NCI-H2171 treated with DMSO at 0.1 percent for 48 hours (cell line): Measurements from ENCODE around the gene SYNJ1.
A peak's percentile ranks its signal among the peaks of the same experiment; 100 is the strongest.
"Not testable (repeated sequence)": the region's sequence is repeated elsewhere in the genome, so short reads cannot be mapped to it uniquely, and the experiment has no call there.

Experiments
- DNase-seq: peaks from one replicate; lab custom pipeline; 2025; lab: John Stamatoyannopoulos, UW

SYNJ1 gene

GRCh38 chr21:32611471-32611997 lies 116.3 kb downstream of the SYNJ1 start:
- peak; percentile 33 for DNase-seq

DNA sequence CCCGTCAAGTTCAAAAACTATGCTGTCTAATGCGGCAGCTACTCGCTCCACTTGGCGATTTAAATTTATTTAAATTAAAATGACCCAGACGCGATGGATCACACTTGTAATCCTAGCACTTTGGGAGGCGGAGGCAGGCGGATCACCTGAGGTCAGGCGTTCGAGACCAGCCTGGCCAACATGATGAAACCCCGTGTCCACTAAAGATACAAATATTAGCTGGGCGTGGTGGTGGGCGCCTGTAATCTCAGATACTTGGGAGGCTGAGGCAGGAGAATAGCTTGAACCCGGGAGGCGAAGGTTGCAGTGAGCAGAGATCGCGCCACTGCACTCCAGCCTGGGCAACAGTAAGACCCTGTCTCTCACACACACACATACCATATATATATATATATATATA lies 116.9 kb downstream of the SYNJ1 start:
- not testable (repeated sequence) for DNase-seq

DNA sequence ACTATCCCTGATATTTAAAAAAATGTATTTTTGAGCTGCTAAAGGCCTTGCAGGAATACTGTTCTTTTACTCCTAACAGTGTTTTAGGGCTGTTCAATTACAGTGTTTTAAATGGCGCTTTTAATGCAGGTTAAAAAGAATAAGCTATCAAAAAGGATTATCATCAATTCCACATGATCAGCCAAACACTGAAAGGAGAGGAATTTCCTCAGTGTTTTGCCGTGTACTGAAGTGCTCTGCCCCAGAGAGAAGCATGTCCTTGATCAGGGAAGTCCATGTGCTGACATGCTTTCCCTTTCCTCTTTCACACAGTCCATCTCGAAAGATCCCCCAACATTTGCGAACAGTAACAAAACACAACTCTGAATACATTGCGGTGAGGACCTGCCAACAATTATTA lies 119.0 kb downstream of the SYNJ1 start:
- DNase-seq: no peak

GRCh38 chr21:32605469-32605868 lies 122.3 kb downstream of the SYNJ1 start:
- DNase-seq: no peak

DNA sequence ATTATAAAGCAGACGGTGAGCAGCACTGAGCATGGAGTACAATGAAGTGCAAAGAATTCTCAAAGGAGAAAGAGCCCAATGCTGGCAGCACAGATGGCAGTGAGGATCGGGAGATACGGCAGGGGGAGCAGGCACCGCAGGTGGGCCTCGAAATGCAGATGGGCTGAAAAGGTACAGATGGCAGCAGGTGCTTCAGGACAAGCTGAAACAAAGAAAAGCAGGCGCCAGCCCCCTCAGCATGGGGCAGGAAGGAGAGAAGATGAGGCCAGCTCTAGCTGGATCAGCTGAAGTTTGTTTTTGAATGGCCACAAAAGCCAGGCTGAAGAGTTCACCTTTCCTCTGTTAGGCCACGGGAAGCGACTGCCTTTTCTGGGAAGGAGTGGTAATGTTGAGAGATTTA lies 123.3 kb downstream of the SYNJ1 start:
- DNase-seq: peak; percentile 99

DNA sequence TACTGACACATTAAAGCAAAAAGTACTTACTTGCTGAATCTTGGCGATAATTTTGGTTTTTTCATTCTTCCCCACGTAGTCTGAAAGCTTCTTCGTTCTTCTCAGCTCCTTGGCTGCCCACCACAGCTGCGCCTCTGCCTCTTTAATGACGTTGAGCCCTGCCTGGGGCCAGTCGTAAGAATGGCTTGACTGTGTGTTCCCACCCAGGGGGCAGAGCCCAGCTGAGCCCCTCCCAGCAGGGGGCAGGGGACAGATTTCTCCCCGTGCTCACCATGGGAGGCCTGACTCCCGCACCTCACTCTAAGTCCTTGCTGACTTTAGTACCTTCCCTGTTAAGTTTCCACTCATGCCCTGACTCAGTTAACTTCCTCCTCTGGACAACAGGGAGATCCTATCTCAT lies 124.7 kb downstream of the SYNJ1 start:
- DNase-seq: no peak

GRCh38 chr21:32602099-32602498 lies 125.7 kb downstream of the SYNJ1 start:
- no peak for DNase-seq

- DNase-seq: peak; percentile 90
Observed at GRCh38 chr21:32599526-32599925, 128.3 kb downstream of the SYNJ1 start.

DNA sequence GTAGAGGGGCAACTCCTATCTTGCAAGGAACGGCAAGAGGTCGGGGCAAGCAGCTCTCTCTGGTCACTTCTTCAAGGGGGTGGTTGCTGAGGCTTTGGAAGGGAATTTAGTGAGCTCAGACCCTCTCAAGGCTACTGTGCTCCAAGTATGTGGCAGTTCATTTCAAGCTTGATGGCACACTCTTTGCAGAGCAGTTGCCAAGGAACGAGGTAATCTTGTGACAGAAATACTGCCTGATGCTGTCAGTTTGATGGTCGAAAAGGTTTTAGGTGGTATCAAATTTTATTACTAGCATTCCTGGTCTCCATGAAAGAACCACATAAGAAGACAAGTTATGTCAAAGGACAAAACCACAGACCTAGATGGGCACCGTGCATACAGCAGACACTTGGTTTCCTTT lies 128.7 kb downstream of the SYNJ1 start:
- peak; percentile 67 for DNase-seq

- DNase-seq: no peak
Observed at GRCh38 chr21:32597205-32597604, 130.6 kb downstream of the SYNJ1 start.

GRCh38 chr21:32595431-32595830 lies 132.4 kb downstream of the SYNJ1 start:
- DNase-seq: no peak

GRCh38 chr21:32593690-32594089 lies 134.1 kb downstream of the SYNJ1 start:
- DNase-seq: no peak

DNA sequence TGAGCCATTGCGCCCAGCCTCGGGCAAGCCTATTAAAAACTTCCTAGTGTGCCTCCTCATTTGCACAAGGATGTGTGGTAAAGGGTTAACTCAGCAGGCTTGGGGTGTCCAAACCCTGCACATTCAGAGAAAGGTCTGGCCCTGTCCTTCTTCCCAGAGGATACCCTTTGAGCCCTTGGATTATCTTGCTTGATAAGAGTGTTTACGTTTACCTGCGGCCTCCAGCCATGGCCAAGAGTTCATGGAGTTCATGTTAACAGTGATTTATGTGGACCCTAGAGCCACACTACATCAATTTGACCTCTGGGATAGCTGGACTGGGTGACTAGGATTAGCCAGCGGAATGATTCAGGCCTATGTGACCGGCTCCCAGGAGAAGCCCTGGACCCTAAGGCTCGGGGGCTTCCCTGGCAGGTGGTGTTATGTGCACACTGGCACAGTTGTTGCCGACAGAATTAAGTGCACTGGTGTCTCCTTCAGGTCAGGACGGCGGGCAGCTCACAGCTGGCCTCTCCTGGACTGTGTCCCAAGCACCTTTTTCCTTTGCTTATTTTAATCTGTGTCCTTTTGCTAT lies 134.8 kb downstream of the SYNJ1 start:
- DNase-seq: no peak

DNA sequence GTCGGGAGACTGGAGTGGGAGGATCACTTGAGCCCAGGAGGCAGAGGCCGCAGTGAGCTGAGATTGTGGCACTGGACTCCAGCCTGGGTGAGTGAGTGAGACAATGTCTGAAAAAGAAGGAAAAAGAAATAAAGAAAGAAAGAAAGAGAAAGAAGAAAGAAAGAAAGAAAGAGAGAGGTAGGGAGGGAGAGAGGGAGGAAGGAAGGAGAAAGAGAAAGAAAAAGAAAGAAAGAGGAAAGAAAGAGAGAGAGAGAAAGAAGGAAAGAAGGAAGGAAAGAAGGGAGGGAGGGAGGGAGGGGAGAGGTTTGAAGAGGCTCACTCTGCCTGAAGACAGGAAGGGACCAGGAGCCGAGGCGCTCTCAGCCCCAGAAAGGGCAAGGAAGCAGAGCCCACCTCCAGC lies 137.7 kb downstream of the SYNJ1 start:
- DNase-seq: no peak

DNA sequence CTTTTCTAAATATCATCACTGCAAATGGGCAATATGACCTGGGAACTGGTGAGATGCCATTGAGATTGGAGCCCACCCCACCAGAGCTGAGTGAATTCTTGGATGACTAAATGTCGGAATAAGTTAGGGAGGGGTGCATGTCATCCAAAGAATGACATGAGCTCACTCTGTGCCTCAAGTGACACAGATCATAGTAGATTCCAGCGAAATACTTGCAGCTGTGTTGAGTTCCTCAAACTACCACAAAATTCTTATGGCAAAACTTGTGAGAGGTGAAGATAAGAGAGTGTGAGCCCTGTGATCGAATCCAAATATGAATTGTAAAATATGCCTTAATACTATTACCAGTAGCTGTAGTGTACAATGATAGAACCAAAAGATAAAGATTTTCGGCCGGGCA lies 140.2 kb downstream of the SYNJ1 start:
- no peak for DNase-seq

DNA sequence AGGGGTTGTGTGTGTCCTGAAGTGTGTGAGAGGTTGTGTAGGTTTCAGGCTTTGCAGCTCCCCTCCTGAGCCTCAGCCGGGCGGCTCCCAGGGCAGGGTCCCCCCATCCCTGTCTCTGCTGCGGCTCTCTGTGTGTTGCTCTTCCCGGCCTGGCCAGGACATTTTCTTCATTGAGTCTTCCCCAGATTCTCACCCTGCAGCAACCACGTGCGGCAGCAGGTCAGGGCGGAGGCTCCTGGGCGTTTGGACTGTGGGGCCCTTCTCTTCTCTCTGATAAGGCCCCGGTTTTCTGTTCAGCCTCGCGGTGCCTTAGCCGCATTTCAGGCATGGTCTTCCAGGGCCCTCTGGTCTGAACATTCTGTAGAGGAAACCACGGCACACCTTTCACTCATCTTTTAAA lies 140.7 kb downstream of the SYNJ1 start:
- DNase-seq: no peak

- DNase-seq: no peak
Observed at GRCh38 chr21:32585970-32586369, 141.8 kb downstream of the SYNJ1 start.

DNA sequence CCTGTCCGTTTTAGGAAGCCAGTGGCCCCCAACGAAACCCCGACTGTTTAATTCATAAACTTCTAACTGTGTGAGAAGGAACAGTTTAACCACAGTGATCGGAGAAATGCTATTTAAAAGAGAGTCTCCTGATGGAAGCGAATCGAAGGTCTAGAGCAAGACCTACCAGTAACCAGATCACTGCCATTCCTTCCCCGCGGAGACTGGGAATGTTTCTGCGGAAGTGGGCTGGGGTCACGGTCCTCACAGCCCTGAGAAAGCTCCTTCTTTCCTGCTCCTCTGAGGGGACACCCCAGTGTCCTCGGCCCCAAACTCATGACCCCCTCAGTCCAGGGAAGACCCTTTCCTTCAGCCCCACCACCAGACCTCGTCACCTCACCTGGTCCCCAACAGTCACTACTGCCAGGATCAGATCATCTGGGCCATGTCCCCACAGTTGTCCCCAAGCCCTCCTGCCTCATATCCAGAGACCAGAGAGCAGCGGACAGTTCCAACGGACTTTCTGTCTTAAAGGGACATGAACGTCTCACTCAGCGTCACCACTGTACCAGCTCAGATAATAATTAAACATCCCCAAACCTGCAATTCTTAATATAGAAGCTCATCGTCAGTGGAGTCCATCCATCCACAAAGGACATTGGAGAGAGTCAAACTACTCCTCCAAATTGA lies 142.6 kb downstream of the SYNJ1 start, which contains the start of gene TCP10L:
Gene TCP10L, minus strand, starts transcription at position 482 of the 669 bp plus-strand sequence. CDS start 1,219 bp downstream, outside the sequence.
- DNase-seq: no peak

GRCh38 chr21:32584472-32584871 lies 143.3 kb downstream of the SYNJ1 start:
- DNase-seq: no peak

DNA sequence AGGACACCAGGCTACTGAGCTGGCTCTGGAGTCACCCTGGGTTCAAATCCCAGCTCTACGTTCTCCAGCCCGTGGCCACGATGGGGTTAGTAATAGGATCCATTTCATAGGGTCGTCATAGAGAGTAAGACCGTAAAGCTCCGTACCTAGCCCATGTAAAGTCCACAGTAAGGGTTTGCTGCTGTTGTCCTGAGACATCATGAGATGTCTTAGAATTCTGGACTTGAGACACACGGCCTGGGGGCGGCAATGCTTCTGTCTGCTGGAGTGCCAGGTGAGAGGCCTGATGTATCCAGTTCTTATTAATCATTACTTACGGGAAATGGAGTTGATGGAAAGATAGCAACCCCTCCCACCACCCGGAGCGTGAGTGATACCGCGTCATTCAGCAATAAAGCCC lies 146.1 kb downstream of the SYNJ1 start:
- no peak for DNase-seq

- no peak for DNase-seq
Observed at GRCh38 chr21:32580949-32581348, 146.9 kb downstream of the SYNJ1 start.
